HepG2 (cell line): Measurements from ENCODE around the gene AKT3. TPM values are rescaled to one million over a fixed set of nuclear protein-coding genes. Genes with fewer than 3 reads are reported as not detected.

Source experiments
- ATAC-seq: fragments of 200-7000 bp; cut with Tn5 transposase; 3 replicates; pipeline ENCODE4 v1.9.1; 2020; ENCODE audit warnings: mild to moderate bottlenecking, moderate library complexity
- BruUV-seq: library from RNA; stranded (reverse); fragments of 400-500 nt; replicated peaks from 2 replicates; lab custom pipeline; 2021; lab: Mats Ljungman, UMichigan
- CTCF ChIA-PET: fragments of 300-600 bp; formaldehyde crosslinking; extraction: SDS; loops from one replicate; lab custom pipeline; 2021; ENCODE audit warnings: low total read pairs, inconsistent platforms, low intra/inter-chr PET ratio; lab: Yijun Ruan, JAX
- POLR2A ChIA-PET: fragments of 350-600 bp; sonication (Branson Sonifier 250); formaldehyde crosslinking; loops from one replicate; lab custom pipeline; 2020; ENCODE audit warnings: antibody characterized with exemption, inconsistent platforms; lab: Yijun Ruan, JAX
- DNase-seq: peaks from one replicate; pipeline ENCODE4 v3.0.0-alpha.2; 2015; ENCODE audit warnings: low spot score
- FAIRE-seq: peaks from 3 replicates; lab custom pipeline; 2011; peaks lifted over from hg19 to GRCh38; lab: Jason Lieb, UNC
- H2AFZ ChIP-seq: one replicate; pipeline ENCODE4 v1.6.1; 2011; ENCODE audit warnings: low read length, inconsistent platforms
- H3K27ac ChIP-seq: fragments of 300-600 bp; 3 replicates; pipeline ENCODE4 v1.8.0; 2011; ENCODE audit warnings: mixed run types, mild to moderate bottlenecking, mixed read lengths, low read length, inconsistent platforms; ENCODE audit not compliant: insufficient read depth; ENCODE audit errors: extremely low read length
- H3K27me3 ChIP-seq, 2 experiments: fragments of 200-600 bp in 1 of 2; 2 replicates in 1 of 2; 3 replicates in 1 of 2; pipeline versions ENCODE4 v1.6.0 to v1.8.0; 2011; ENCODE audit warnings: low read length in 2 of 2, mild to moderate bottlenecking in 2 of 2, moderate library complexity in 2 of 2, inconsistent platforms in 1 of 2; ENCODE audit not compliant: insufficient read depth in 2 of 2, control insufficient read depth in 1 of 2
- H3K36me3 ChIP-seq, 2 experiments: fragments of 200-600 bp in 1 of 2; replicated peaks in 1 of 2; 2 replicates in 1 of 2; 3 replicates in 1 of 2; pipeline versions ENCODE4 v1.5.1 to v1.8.0; 2011; ENCODE audit warnings: low read length in 2 of 2, inconsistent platforms in 1 of 2; ENCODE audit not compliant: insufficient read depth in 2 of 2, control insufficient read depth in 1 of 2
- H3K4me1 ChIP-seq: 2 replicates; pipeline ENCODE4 v1.5.1; 2012; ENCODE audit warnings: low read length, inconsistent platforms; ENCODE audit not compliant: insufficient read depth
- H3K4me2 ChIP-seq: 2 replicates; pipeline ENCODE4 v1.6.0; 2011; ENCODE audit warnings: low read depth, low read length, inconsistent platforms
- H3K4me3 ChIP-seq, 3 experiments: fragments of 200-600 bp in 1 of 3; sonication (generic), shearing (Covaris generic) in 1 of 3; replicated peaks in 1 of 3; 2 replicates each; pipeline ENCODE4 v1.5.1; 2011 to 2016; ENCODE audit warnings: low read length in 3 of 3, inconsistent platforms in 2 of 3, low read depth in 2 of 3, mild to moderate bottlenecking in 2 of 3, control low read depth in 1 of 3, mixed read lengths in 1 of 3; ENCODE audit not compliant: insufficient read depth in 1 of 3
- H3K79me2 ChIP-seq: one replicate; pipeline ENCODE4 v1.6.1; 2011; ENCODE audit warnings: low read length, inconsistent platforms; ENCODE audit not compliant: insufficient read depth
- H3K9ac ChIP-seq: 2 replicates; pipeline ENCODE4 v1.6.0; 2011; ENCODE audit warnings: mild to moderate bottlenecking, low read depth, low read length, inconsistent platforms; ENCODE audit not compliant: insufficient read depth
- H3K9me3 ChIP-seq: 2 replicates; pipeline ENCODE4 v1.5.1; 2012; ENCODE audit warnings: mild to moderate bottlenecking, low read length
- H4K20me1 ChIP-seq: 2 replicates; pipeline ENCODE4 v1.6.0; 2011; ENCODE audit warnings: inconsistent platforms, mild to moderate bottlenecking, low read length, moderate library complexity; ENCODE audit not compliant: insufficient read depth
- AKAP8 ChIP-seq: sonication (generic); formaldehyde crosslinking; IDR thresholded peaks from 2 replicates; pipeline ENCODE4 v1.5.1; 2020; ENCODE audit warnings: mild to moderate bottlenecking, missing genetic modification reagents
- ATF7 ChIP-seq, 2 experiments: fragments of 450-650 bp in 1 of 2; sonication (generic) in 1 of 2; formaldehyde crosslinking in 1 of 2; IDR thresholded peaks; 2 replicates each; pipeline versions ENCODE4 v1.4.0 to v1.6.1; 2016 to 2020; ENCODE audit warnings: antibody characterized with exemption in 1 of 2, mild to moderate bottlenecking in 1 of 2, missing genetic modification reagents in 1 of 2
- SMC3 ChIP-seq: IDR thresholded peaks from 2 replicates; pipeline ENCODE4 v1.6.1; 2011; ENCODE audit warnings: low read length, improper control_type of control experiment
- STAG1 ChIP-seq: sonication (generic); formaldehyde crosslinking; IDR thresholded peaks from 2 replicates; pipeline ENCODE4 v1.4.0; 2020; ENCODE audit warnings: missing genetic modification reagents
- STAT5B ChIP-seq: sonication (generic); formaldehyde crosslinking; IDR thresholded peaks from 2 replicates; pipeline ENCODE4 v1.4.0; 2020; ENCODE audit warnings: missing genetic modification reagents
- TBL1XR1 ChIP-seq: fragments of 150-350 bp; IDR thresholded peaks from 2 replicates; pipeline ENCODE4 v1.6.1; 2014; ENCODE audit warnings: borderline replicate concordance, low read length; ENCODE audit not compliant: partially characterized antibody
- ZFP36L1 ChIP-seq: sonication (generic); formaldehyde crosslinking; IDR thresholded peaks from 2 replicates; pipeline ENCODE4 v1.8.0; 2022; ENCODE audit warnings: mild to moderate bottlenecking, missing genetic modification reagents, moderate library complexity
- ZFP41 ChIP-seq: sonication (generic); formaldehyde crosslinking; IDR thresholded peaks from 2 replicates; pipeline ENCODE4 v1.4.0; 2020; ENCODE audit warnings: mild to moderate bottlenecking, missing genetic modification reagents, borderline replicate concordance
- ZNF124 ChIP-seq: sonication (generic); formaldehyde crosslinking; IDR thresholded peaks from 2 replicates; pipeline ENCODE4 v1.4.0; 2020; ENCODE audit warnings: missing genetic modification reagents
- ZNF619 ChIP-seq: sonication (generic); formaldehyde crosslinking; IDR thresholded peaks from 2 replicates; pipeline ENCODE4 v1.4.0; 2020; ENCODE audit warnings: mild to moderate bottlenecking, missing genetic modification reagents
- ZNF660 ChIP-seq: sonication (generic); formaldehyde crosslinking; IDR thresholded peaks from 2 replicates; pipeline ENCODE4 v1.5.1; 2020; ENCODE audit warnings: mild to moderate bottlenecking, low read depth, missing genetic modification reagents, borderline replicate concordance
- ZNF672 ChIP-seq: sonication (generic); formaldehyde crosslinking; IDR thresholded peaks from 2 replicates; pipeline ENCODE4 v1.8.1; 2022; ENCODE audit warnings: missing genetic modification reagents
- ZSCAN20 ChIP-seq: sonication (generic); formaldehyde crosslinking; IDR thresholded peaks from 2 replicates; pipeline ENCODE4 v1.4.0; 2020; ENCODE audit warnings: missing genetic modification reagents, mild to moderate bottlenecking, borderline replicate concordance
- WGBS: methylation state at CpG from one replicate; pipeline ENCODE4 v1.1.6; 2017; ENCODE audit warnings: low lambda C conversion rate; 5-methylcytosine and 5-hydroxymethylcytosine counted together
- in situ Hi-C: cut with HindIII; loops from 2 replicates; pipeline ENCODE4 v1.10.0; 2017; ENCODE audit warnings: low pct_unique_long_range_greater_than_20kb; ENCODE audit not compliant: extremely low pct_ligation_motif_present
- intact Hi-C: fragments of 100-400 bp; cut with micrococcal nuclease; formaldehyde crosslinking; loops from one replicate; pipeline ENCODE4 v1.10.0; 2022; ENCODE audit not compliant: unreplicated experiment
- polyA plus RNA-seq, 8 experiments: library from polyadenylated mRNA; depleted of rRNA in 3 of 8; stranded (reverse) in 7 of 8; unstranded in 1 of 8; fragments of >200 nt; fragmentation: Illumina TruSeq in 4 of 8; extraction: Trizol in 4 of 8; gene quantifications; 2 replicates each; pipeline versions ENCODE4 v1.2.1 to v1.2.3, GENCODE V29; 2011 to 2016; ENCODE audit warnings: low read depth in 4 of 8, missing spikeins in 1 of 8, mixed read lengths in 1 of 8; ENCODE audit not compliant: insufficient read depth in 1 of 8
- total RNA-seq, 5 experiments: library from RNA; depleted of rRNA; stranded (reverse); fragments of >200 nt; fragmentation: Illumina TruSeq; extraction: Trizol; gene quantifications; 2 replicates each; pipeline ENCODE4 v1.2.3, GENCODE V29; 2016; ENCODE audit warnings: low read depth in 1 of 5
- TF ChIP-seq, protein P1 (sequence below): sonication (generic); formaldehyde crosslinking; IDR thresholded peaks from 2 replicates; pipeline ENCODE4 v1.5.0; 2020; ENCODE audit warnings: mild to moderate bottlenecking, missing genetic modification reagents, moderate library complexity
- TF ChIP-seq, protein P2 (sequence below): sonication (generic); formaldehyde crosslinking; IDR thresholded peaks from 2 replicates; pipeline ENCODE4 v1.4.0; 2020; ENCODE audit warnings: mild to moderate bottlenecking, low read depth, missing genetic modification reagents
- TF ChIP-seq, protein P3 (sequence below): sonication (generic); formaldehyde crosslinking; IDR thresholded peaks from 2 replicates; pipeline ENCODE4 v1.5.1; 2020; ENCODE audit warnings: mild to moderate bottlenecking, missing genetic modification reagents, borderline replicate concordance

The AKT3 gene
- total and polyA plus RNA-seq, 2 of the 13 experiments (the other 11 are each of a cell fraction or from before 2014, with no cell fraction given), result 0.07 TPM

- FAIRE-seq (no peak), DNase-seq (no peak), ATAC-seq (no peak)
- Histone ChIP-seq H3K36me3 (no peaks in the 10 kb centered on the region), H3K27me3 (no peaks in the 10 kb centered on the region), H3K9ac (no peak overlapping the region), H4K20me1 (no peaks in the 10 kb centered on the region), H3K4me1 (no peaks in the 10 kb centered on the region), H3K4me3 (no peak overlapping the region), H3K9me3 (no peaks in the 10 kb centered on the region), H3K4me2 (no peak overlapping the region), H3K27ac (no peak overlapping the region), H2AFZ (no peak overlapping the region), H3K79me2 (no peaks in the 10 kb centered on the region)
- POLR2A ChIA-PET, result no interaction called here
- no TSS peak for BruUV-seq
- intact Hi-C loops (no loop called here), in situ Hi-C loops (no loop called here)
- TF ChIP-seq SMC3 (peak; percentile 28; the same call in 1 of the 2 replicates), STAG1 (CRISPR knock-in tag) (peak; percentile 27)
- TF ChIP-seq, protein P1, sequence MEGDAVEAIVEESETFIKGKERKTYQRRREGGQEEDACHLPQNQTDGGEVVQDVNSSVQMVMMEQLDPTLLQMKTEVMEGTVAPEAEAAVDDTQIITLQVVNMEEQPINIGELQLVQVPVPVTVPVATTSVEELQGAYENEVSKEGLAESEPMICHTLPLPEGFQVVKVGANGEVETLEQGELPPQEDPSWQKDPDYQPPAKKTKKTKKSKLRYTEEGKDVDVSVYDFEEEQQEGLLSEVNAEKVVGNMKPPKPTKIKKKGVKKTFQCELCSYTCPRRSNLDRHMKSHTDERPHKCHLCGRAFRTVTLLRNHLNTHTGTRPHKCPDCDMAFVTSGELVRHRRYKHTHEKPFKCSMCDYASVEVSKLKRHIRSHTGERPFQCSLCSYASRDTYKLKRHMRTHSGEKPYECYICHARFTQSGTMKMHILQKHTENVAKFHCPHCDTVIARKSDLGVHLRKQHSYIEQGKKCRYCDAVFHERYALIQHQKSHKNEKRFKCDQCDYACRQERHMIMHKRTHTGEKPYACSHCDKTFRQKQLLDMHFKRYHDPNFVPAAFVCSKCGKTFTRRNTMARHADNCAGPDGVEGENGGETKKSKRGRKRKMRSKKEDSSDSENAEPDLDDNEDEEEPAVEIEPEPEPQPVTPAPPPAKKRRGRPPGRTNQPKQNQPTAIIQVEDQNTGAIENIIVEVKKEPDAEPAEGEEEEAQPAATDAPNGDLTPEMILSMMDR (CRISPR knock-in tag), result peak; percentile 34; the same call in 1 of the 2 replicates
- TF ChIP-seq, protein P2, sequence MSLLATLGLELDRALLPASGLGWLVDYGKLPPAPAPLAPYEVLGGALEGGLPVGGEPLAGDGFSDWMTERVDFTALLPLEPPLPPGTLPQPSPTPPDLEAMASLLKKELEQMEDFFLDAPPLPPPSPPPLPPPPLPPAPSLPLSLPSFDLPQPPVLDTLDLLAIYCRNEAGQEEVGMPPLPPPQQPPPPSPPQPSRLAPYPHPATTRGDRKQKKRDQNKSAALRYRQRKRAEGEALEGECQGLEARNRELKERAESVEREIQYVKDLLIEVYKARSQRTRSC (CRISPR knock-in tag), result no peak
- WGBS, result 92% methylated on average over 7 of the region's 7 CpGs
- CTCF ChIA-PET, result no interaction called here
Measured at GRCh38 chr1:243475966-243476365, 374.1 kb downstream of the AKT3 start.

DNA sequence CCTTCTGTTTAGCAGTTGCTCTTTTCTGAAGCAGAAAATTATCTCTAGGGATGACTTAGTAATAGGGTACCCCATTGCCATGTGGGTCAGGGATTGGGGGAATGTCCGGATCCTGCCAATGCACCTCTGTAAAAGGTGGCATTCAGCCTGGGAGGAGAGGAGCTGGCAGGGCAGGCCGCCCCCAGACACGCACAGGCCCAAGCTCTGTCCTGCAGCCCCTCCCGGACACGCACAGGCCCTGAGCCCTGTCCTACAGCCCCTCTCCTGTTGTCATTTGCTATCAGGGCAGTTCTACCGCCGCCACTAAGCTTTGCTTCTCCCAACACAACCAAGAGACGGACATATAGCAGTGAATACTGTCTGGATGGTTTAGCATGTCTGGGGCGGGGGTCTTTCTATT, 375.1 kb downstream of the AKT3 start:
- Histone ChIP-seq H3K79me2 (no peaks in the 10 kb centered on the region), H3K27me3 (no peaks in the 10 kb centered on the region), H4K20me1 (no peaks in the 10 kb centered on the region), H3K9ac (no peak overlapping the region), H3K36me3 (no peaks in the 10 kb centered on the region), H3K4me1 (no peaks in the 10 kb centered on the region), H3K27ac (no peak overlapping the region), H3K4me2 (no peak overlapping the region), H3K9me3 (no peaks in the 10 kb centered on the region), H3K4me3 (no peak overlapping the region), H2AFZ (no peak overlapping the region)
- 89% methylated on average over 7 of the region's 9 CpGs for WGBS
- in situ Hi-C loops (no loop called here), intact Hi-C loops (no loop called here)
- no TSS peak for BruUV-seq
- FAIRE-seq, result no peak
- CTCF ChIA-PET, result no interaction called here
- ATAC-seq, result no peak
- DNase-seq, result no peak
- POLR2A ChIA-PET, result no interaction called here
- TF ChIP-seq TBL1XR1, result no peak
- no peak for TF ChIP-seq ZFP41 (CRISPR knock-in tag)
- no peak for TF ChIP-seq ZNF124 (CRISPR knock-in tag)
- no peak for TF ChIP-seq AKAP8 (CRISPR knock-in tag)
- TF ChIP-seq ZNF672 (CRISPR knock-in tag), result no peak
- TF ChIP-seq ZFP36L1 (CRISPR knock-in tag), result no peak
- TF ChIP-seq ZNF660, result no peak
- TF ChIP-seq, protein P3, sequence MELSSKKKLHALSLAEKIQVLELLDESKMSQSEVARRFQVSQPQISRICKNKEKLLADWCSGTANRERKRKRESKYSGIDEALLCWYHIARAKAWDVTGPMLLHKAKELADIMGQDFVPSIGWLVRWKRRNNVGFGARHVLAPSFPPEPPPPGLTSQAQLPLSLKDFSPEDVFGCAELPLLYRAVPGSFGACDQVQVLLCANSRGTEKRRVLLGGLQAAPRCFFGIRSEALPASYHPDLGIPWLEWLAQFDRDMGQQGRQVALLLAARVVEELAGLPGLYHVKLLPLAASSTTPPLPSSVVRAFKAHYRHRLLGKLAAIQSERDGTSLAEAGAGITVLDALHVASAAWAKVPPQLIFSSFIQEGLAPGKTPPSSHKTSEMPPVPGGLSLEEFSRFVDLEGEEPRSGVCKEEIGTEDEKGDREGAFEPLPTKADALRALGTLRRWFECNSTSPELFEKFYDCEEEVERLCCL (CRISPR knock-in tag), result no peak
- TF ChIP-seq ATF7 (IDR thresholded peaks at IDR 0.05), result no peak
- TF ChIP-seq ATF7 (CRISPR knock-in tag; IDR thresholded peaks at IDR 0.05), result no peak
- no peak for TF ChIP-seq ZSCAN20
- TF ChIP-seq ZNF619 (CRISPR knock-in tag), result no peak
- no peak for TF ChIP-seq STAT5B
